Kidney (tissue), 14 donors: Measurements from ENCODE around the gene HPX. TPM values are rescaled to one million over a fixed set of nuclear protein-coding genes. Genes with fewer than 3 reads are reported as not detected.

Experiments used
- DNase-seq, 5 donors: peaks; one replicate each; pipeline ENCODE4 v3.0.0-alpha.2; 2013 to 2020
- FAIRE-seq: peaks from 2 replicates; lab custom pipeline; 2012; peaks lifted over from hg19 to GRCh38; lab: Jason Lieb, UNC
- H3K27ac ChIP-seq, 2 donors: one replicate each; pipeline ENCODE4 v1.7.0; 2013; ENCODE audit warnings: low read depth in 2 of 2, low read length in 2 of 2, inconsistent platforms in 1 of 2
- H3K27me3 ChIP-seq: one replicate; pipeline ENCODE4 v1.7.1; 2013; ENCODE audit warnings: low read length, inconsistent platforms; ENCODE audit not compliant: control insufficient read depth, insufficient read depth
- H3K36me3 ChIP-seq, 3 donors: one replicate each; pipeline versions ENCODE4 v1.7.0 to v1.7.1; 2013; ENCODE audit warnings: low read length in 3 of 3, control low read depth in 1 of 3, inconsistent platforms in 1 of 3; ENCODE audit not compliant: insufficient read depth in 3 of 3, control insufficient read depth in 2 of 3
- H3K4me1 ChIP-seq, 3 donors: one replicate each; pipeline versions ENCODE4 v1.7.0 to v1.7.1; 2013; ENCODE audit warnings: low read length in 3 of 3, inconsistent platforms in 1 of 3, low read depth in 1 of 3; ENCODE audit not compliant: control insufficient read depth in 2 of 3, insufficient read depth in 2 of 3
- H3K4me3 ChIP-seq, 3 donors: one replicate each; pipeline versions ENCODE4 v1.7.0 to v1.8.1; 2013; ENCODE audit warnings: low read length in 3 of 3, control low read depth in 1 of 3, inconsistent platforms in 1 of 3
- H3K9ac ChIP-seq, 3 donors: one replicate each; pipeline versions ENCODE4 v1.7.0 to v1.7.1; 2013; ENCODE audit warnings: low read length in 3 of 3, control low read depth in 1 of 3, inconsistent platforms in 1 of 3
- H3K9me3 ChIP-seq, 3 donors: one replicate each; pipeline versions ENCODE4 v1.7.0 to v1.7.1; 2013; ENCODE audit warnings: low read length in 3 of 3, control low read depth in 1 of 3, inconsistent platforms in 1 of 3; ENCODE audit not compliant: control insufficient read depth in 2 of 3, insufficient read depth in 1 of 3
- CTCF ChIP-seq: IDR thresholded peaks from 3 replicates; pipeline ENCODE4 v1.5.1; 2012; ENCODE audit warnings: mild to moderate bottlenecking, moderate library complexity, borderline replicate concordance; ENCODE audit not compliant: insufficient read depth; ENCODE audit errors: extremely low read depth
- intact Hi-C: fragments of 100-400 bp; cut with DNase I; formaldehyde crosslinking; loops from one replicate; pipeline ENCODE4 v1.11.1; 2022
- polyA plus RNA-seq: library from polyadenylated mRNA; stranded (reverse); fragments of 350-450 nt; fragmentation: Illumina TruSeq; extraction: RNeasy Lipid Tissue Mini Kit (QIAGEN cat#74804); gene quantifications from one replicate; pipeline ENCODE4 v1.2.3, GENCODE V29; 2014; ENCODE audit warnings: low read depth, low replicate concordance; ENCODE audit not compliant: insufficient read depth
- total RNA-seq: library from RNA; stranded (reverse); fragmentation: NEBNext Ultra II Directional; extraction: Animal tissue kit (Norgen Biotek cat#: 25700); gene quantifications from one replicate; pipeline ENCODE4 v1.2.1, GENCODE V29; 2021
- donor health status: control.
- donor health status: control.
- donor health status: control.
- donor health status: control.
- donor health status: control.
- donor health status: DM: yes; HTN: yes; CAD: no.
- donor health status: Normal renal cell carcinoma (clear cell type).

Gene HPX
- total and polyA plus RNA-seq, 2 donors from 2014 or later = 0.88 to 1.3 TPM

GRCh38 chr11:6418557-6419008 is 22.2 kb downstream of the HPX start:
- Histone ChIP-seq H3K4me3 (peak overlapping the region; percentile 51 to 75 (median 68)), H3K36me3 (no peaks in the 10 kb centered on the region), H3K9ac (peak overlapping the region; percentile 24 to 50 (median 48)), H3K27ac (peak overlapping the region; percentile 63 to 79), H3K27me3 (no peaks in the 10 kb centered on the region), H3K4me1 (peaks cover 0 to 9% (median 2%) of the 10 kb centered on the region in 3 donors), H3K9me3 (no peaks in the 10 kb centered on the region)
- no peak for TF ChIP-seq CTCF
- intact Hi-C loops = no loop called here
- DNase-seq (peak in 4 of 5 donors; percentile 45 to 85 (median 68)), FAIRE-seq (no peak)

- no peaks in the 10 kb centered on the region for H3K27me3 ChIP-seq
- peak overlapping the region; percentile 24 to 50 (median 48) for H3K9ac ChIP-seq
- H3K4me3 ChIP-seq = peak overlapping the region; percentile 51 to 75 (median 68)
- FAIRE-seq = no peak
- no peaks in the 10 kb centered on the region for H3K36me3 ChIP-seq
- no peak for TF ChIP-seq CTCF
- H3K4me1 ChIP-seq = peaks cover 0 to 9% (median 2%) of the 10 kb centered on the region in 3 donors
- intact Hi-C loops = no loop called here
- H3K9me3 ChIP-seq = no peaks in the 10 kb centered on the region
- DNase-seq = peak in 1 of 5 donors; percentile 41
- peak overlapping the region in 1 of 2 donors; percentile 63 for H3K27ac ChIP-seq
Observed at GRCh38 chr11:6417907-6418556, 22.8 kb downstream of the HPX start.

- Histone ChIP-seq H3K9me3 (no peaks in the 10 kb centered on the region), H3K4me3 (no peak overlapping the region), H3K27ac (no peak overlapping the region), H3K4me1 (peaks cover 0 to 9% (median 2%) of the 10 kb centered on the region in 3 donors), H3K9ac (no peak overlapping the region), H3K36me3 (no peaks in the 10 kb centered on the region), H3K27me3 (no peaks in the 10 kb centered on the region)
- FAIRE-seq = no peak
- no peak for TF ChIP-seq CTCF
- intact Hi-C loops = no loop called here
- DNase-seq = no peak
Observed at GRCh38 chr11:6415797-6416196, 25.0 kb downstream of the HPX start.
